SK-N-SH (cell line): Measurements from ENCODE around the gene ZNF664. TPM values are rescaled to one million over a fixed set of nuclear protein-coding genes. Genes with fewer than 3 reads are reported as not detected.

ENCODE experiments used
- CTCF ChIA-PET: fragments of 300-600, 350-600 bp; formaldehyde crosslinking; extraction: SDS; loops from one replicate; lab custom pipeline; 2021; lab: Yijun Ruan, JAX
- POLR2A ChIA-PET: fragments of 350-600 bp; sonication (Branson Sonifier 250); formaldehyde crosslinking; extraction: SDS; loops from one replicate; lab custom pipeline; 2020; ENCODE audit warnings: antibody characterized with exemption, inconsistent platforms; lab: Yijun Ruan, JAX
- DNase-seq: peaks from one replicate; pipeline ENCODE4 v3.0.0; 2012
- H2AFZ ChIP-seq: fragments of 200-600 bp; sonication (generic); 2 replicates; pipeline ENCODE4 v1.8.1; 2016; ENCODE audit warnings: antibody characterized with exemption, mild to moderate bottlenecking, low read depth
- H3F3A ChIP-seq: fragments of 200-600 bp; sonication (generic); replicated peaks from 2 replicates; pipeline ENCODE3; 2016; ENCODE audit warnings: antibody characterized with exemption, mild to moderate bottlenecking; ENCODE audit not compliant: insufficient read depth
- H3K27ac ChIP-seq, 2 experiments: fragments of 200-500 bp in 1 of 2; fragments of 200-600 bp in 1 of 2; sonication (Bioruptor generic) in 1 of 2; sonication (generic), shearing (Covaris generic) in 1 of 2; 2 replicates each; pipeline versions ENCODE4 v1.5.1 to v1.6.1; 2014 to 2016; ENCODE audit warnings: low read depth in 2 of 2, inconsistent platforms in 1 of 2, low read length in 1 of 2, mild to moderate bottlenecking in 1 of 2, mixed read lengths in 1 of 2
- H3K27me3 ChIP-seq: fragments of 200-600 bp; sonication (generic), shearing (Covaris generic); 2 replicates; pipeline ENCODE4 v1.6.1; 2016; ENCODE audit warnings: mixed run types; ENCODE audit not compliant: insufficient read depth
- H3K36me3 ChIP-seq, 2 experiments: fragments of 200-500 bp in 1 of 2; fragments of 200-600 bp in 1 of 2; sonication (Bioruptor generic) in 1 of 2; sonication (generic) in 1 of 2; replicated peaks in 1 of 2; 2 replicates each; pipeline versions ENCODE3 to v1.5.1; 2014 to 2016; ENCODE audit warnings: low read length in 1 of 2, mild to moderate bottlenecking in 1 of 2; ENCODE audit not compliant: insufficient read depth in 2 of 2, control insufficient read depth in 1 of 2
- H3K4me1 ChIP-seq, 2 experiments: fragments of 200-500 bp in 1 of 2; fragments of 200-600 bp in 1 of 2; sonication (Bioruptor generic) in 1 of 2; sonication (generic), shearing (Covaris generic) in 1 of 2; 2 replicates each; pipeline versions ENCODE4 v1.5.1 to v1.6.1; 2014 to 2016; ENCODE audit warnings: low read depth in 1 of 2, low read length in 1 of 2, mixed run types in 1 of 2; ENCODE audit not compliant: insufficient read depth in 2 of 2, control insufficient read depth in 1 of 2
- H3K4me2 ChIP-seq: fragments of 200-600 bp; sonication (generic), shearing (Covaris generic); 2 replicates; pipeline ENCODE4 v1.6.1; 2017; ENCODE audit warnings: mixed run types
- H3K4me3 ChIP-seq, 2 experiments: fragments of 200-500 bp in 1 of 2; fragments of 200-600 bp in 1 of 2; sonication (Bioruptor generic) in 1 of 2; sonication (generic), shearing (Covaris generic) in 1 of 2; 2 replicates each; pipeline versions ENCODE4 v1.5.1 to v1.8.1; 2014 to 2016; ENCODE audit warnings: low read depth in 2 of 2, inconsistent platforms in 1 of 2, low read length in 1 of 2, mild to moderate bottlenecking in 1 of 2, mixed read lengths in 1 of 2, moderate library complexity in 1 of 2
- H3K79me2 ChIP-seq: fragments of 200-600 bp; sonication (generic); 2 replicates; pipeline ENCODE4 v1.8.1; 2017; ENCODE audit warnings: mild to moderate bottlenecking; ENCODE audit not compliant: insufficient read depth
- H3K9ac ChIP-seq: fragments of 200-600 bp; sonication (generic); 2 replicates; pipeline ENCODE4 v1.6.1; 2017; ENCODE audit warnings: mixed run types
- H3K9me2 ChIP-seq: fragments of 200-600 bp; sonication (generic); 2 replicates; pipeline ENCODE4 v1.6.1; 2017; ENCODE audit warnings: mixed run types
- H3K9me3 ChIP-seq: fragments of 200-600 bp; sonication (generic); 2 replicates; pipeline ENCODE4 v1.6.1; 2017; ENCODE audit warnings: mixed run types, mild to moderate bottlenecking, moderate library complexity
- H4K20me1 ChIP-seq: fragments of 200-600 bp; sonication (generic); 2 replicates; pipeline ENCODE4 v1.6.1; 2017; ENCODE audit warnings: mild to moderate bottlenecking, mixed run types; ENCODE audit not compliant: insufficient read depth
- CHD2 ChIP-seq: fragments of 150-350 bp; IDR thresholded peaks from 2 replicates; pipeline ENCODE4 v1.6.1; 2018; ENCODE audit warnings: low read length; ENCODE audit not compliant: partially characterized antibody
- ELF1 ChIP-seq: IDR thresholded peaks from 2 replicates; pipeline ENCODE4 v1.4.0; 2012
- EP300 ChIP-seq, 2 experiments: IDR thresholded peaks; 2 replicates each; pipeline versions ENCODE4 v1.4.0 to v1.6.1; 2012; ENCODE audit warnings: borderline replicate concordance in 1 of 2, low read depth in 1 of 2, low read length in 1 of 2
- FOSL2 ChIP-seq: IDR thresholded peaks from 2 replicates; pipeline ENCODE4 v1.4.0; 2012; ENCODE audit warnings: low read depth, mild to moderate bottlenecking, moderate library complexity, borderline replicate concordance
- FOXM1 ChIP-seq: IDR thresholded peaks from 2 replicates; pipeline ENCODE4 v1.4.0; 2012; ENCODE audit warnings: low read depth, mild to moderate bottlenecking
- GABPA ChIP-seq: IDR thresholded peaks from 2 replicates; pipeline ENCODE4 v1.4.0; 2012; ENCODE audit warnings: low read depth, mild to moderate bottlenecking
- GATA2 ChIP-seq: sonication (generic); formaldehyde crosslinking; IDR thresholded peaks from 2 replicates; pipeline ENCODE4 v1.5.0; 2020; ENCODE audit warnings: mild to moderate bottlenecking, missing genetic modification reagents
- IRF3 ChIP-seq: fragments of 150-350 bp; IDR thresholded peaks from 2 replicates; pipeline ENCODE4 v1.6.1; 2016; ENCODE audit warnings: mild to moderate bottlenecking, low read depth, low read length
- JUND ChIP-seq: IDR thresholded peaks from 2 replicates; pipeline ENCODE4 v1.4.0; 2012
- MAX ChIP-seq: IDR thresholded peaks from 2 replicates; pipeline ENCODE4 v1.4.0; 2012; ENCODE audit warnings: low read depth
- MEF2A ChIP-seq: IDR thresholded peaks from 2 replicates; pipeline ENCODE4 v1.4.0; 2012; ENCODE audit warnings: low read depth, borderline replicate concordance
- NFIC ChIP-seq: IDR thresholded peaks from 2 replicates; pipeline ENCODE4 v1.4.0; 2012; ENCODE audit warnings: borderline replicate concordance
- PBX3 ChIP-seq: IDR thresholded peaks from 2 replicates; pipeline ENCODE4; 2012
- POLR2AphosphoS5 ChIP-seq: IDR thresholded peaks from 2 replicates; pipeline ENCODE4 v1.6.1; 2012; ENCODE audit warnings: low read depth, low read length
- RAD21 ChIP-seq: IDR thresholded peaks from 2 replicates; pipeline ENCODE4 v1.6.1; 2012; ENCODE audit warnings: mild to moderate bottlenecking, low read length
- RFX5 ChIP-seq: IDR thresholded peaks from 2 replicates; pipeline ENCODE4 v1.6.1; 2012; ENCODE audit warnings: mild to moderate bottlenecking, improper control_type of control experiment, low read length
- RXRA ChIP-seq: IDR thresholded peaks from 2 replicates; pipeline ENCODE4 v1.4.0; 2012; ENCODE audit warnings: low read depth, mild to moderate bottlenecking, borderline replicate concordance
- SIN3A ChIP-seq: IDR thresholded peaks from 2 replicates; pipeline ENCODE4 v1.6.1; 2012; ENCODE audit warnings: low read depth, mild to moderate bottlenecking, low read length, moderate library complexity, borderline replicate concordance
- TAF1 ChIP-seq: IDR thresholded peaks from 2 replicates; pipeline ENCODE4 v1.6.1; 2012; ENCODE audit warnings: low read depth, mild to moderate bottlenecking, low read length, moderate library complexity, borderline replicate concordance
- TCF12 ChIP-seq: IDR thresholded peaks from 2 replicates; pipeline ENCODE4 v1.4.0; 2012
- USF1 ChIP-seq: IDR thresholded peaks from 2 replicates; pipeline ENCODE4 v1.4.0; 2012; ENCODE audit warnings: low read depth, borderline replicate concordance
- USF2 ChIP-seq: fragments of 150-350 bp; IDR thresholded peaks from 2 replicates; pipeline ENCODE4 v1.6.1; 2017; ENCODE audit warnings: antibody characterized with exemption, low read length, low read depth, borderline replicate concordance
- WGBS: methylation state at CpG from one replicate; pipeline ENCODE4 v1.1.6; 2017; ENCODE audit warnings: low lambda C conversion rate; 5-methylcytosine and 5-hydroxymethylcytosine counted together
- polyA plus RNA-seq, 3 experiments: library from polyadenylated mRNA; depleted of rRNA; stranded (reverse); fragments of >200 nt; gene quantifications; 2 replicates each; pipeline ENCODE4 v1.2.3, GENCODE V29; 2012

ZNF664 gene
- polyA plus RNA-seq, 1 of the 3 experiments (the other 2 are of a cell fraction), result 34.9 TPM

- Histone ChIP-seq H3K4me2 (no peak overlapping the region), H3K36me3 (no peaks in the 10 kb centered on the region), H3K9ac (no peak overlapping the region), H3K9me3 (0 out of 2 replicates have a peak, but pooled peaks cover 4% of the 10 kb centered on the region), H3K27me3 (no peaks in the 10 kb centered on the region), H3K4me3 (no peak overlapping the region; a peak in 1 of 4 replicates), H4K20me1 (no peaks in the 10 kb centered on the region), H3K9me2 (no peaks in the 10 kb centered on the region), H3K27ac (no peak overlapping the region), H3F3A (no peaks in the 10 kb centered on the region), H3K79me2 (no peaks in the 10 kb centered on the region), H2AFZ (no peak overlapping the region), H3K4me1 (peaks cover 0 to 17% of the 10 kb centered on the region in 2 experiments; a peak in 1 of 4 replicates)
- ChIA-PET CTCF (interaction anchor here (1.0 to 1.3 kb wide), 3 partner anchors 10 to 719 kb away, joined by 4 to 5 read pairs (median 4); no protein-coding TSS in a partner anchor), POLR2A (no interaction called here)
- no peak for DNase-seq
- WGBS, result 43% methylated on average over 3 of the region's 3 CpGs
- TF ChIP-seq RAD21 (no peak), IRF3 (no peak), SIN3A (no peak), USF1 (no peak), JUND (no peak), TAF1 (no peak), ELF1 (no peak), NFIC (no peak)
Observed at GRCh38 chr12:124047045-124047566, 74.1 kb downstream of the ZNF664 start.

GRCh38 chr12:124049451-124050094 is 76.6 kb downstream of the ZNF664 start:
- DNase-seq, result peak; percentile 64
- no peaks in the 10 kb centered on the region for H3K36me3 ChIP-seq
- H3F3A ChIP-seq, result no peaks in the 10 kb centered on the region
- no peak overlapping the region for H3K4me3 ChIP-seq
- ChIA-PET CTCF (interaction anchor here (1.1 to 1.4 kb wide), 3 partner anchors 13 to 718 kb away, joined by 4 to 7 read pairs (median 4); no protein-coding TSS in a partner anchor), POLR2A (interaction anchor here (0.8 kb wide), 1 partner anchor 63 kb away, joined by 3 read pairs; no protein-coding TSS in a partner anchor)
- H3K27ac ChIP-seq, result peak overlapping the region in 1 of 2 experiments; percentile 64; a peak in 2 of 4 replicates
- peaks cover 0 to 17% of the 10 kb centered on the region in 2 experiments; a peak in 1 of 4 replicates for H3K4me1 ChIP-seq
- WGBS, result 33% methylated on average over 5 of the region's 6 CpGs
- H3K79me2 ChIP-seq, result no peaks in the 10 kb centered on the region
- no peak overlapping the region for H3K4me2 ChIP-seq
- 0 out of 2 replicates have a peak, but pooled peaks cover 4% of the 10 kb centered on the region for H3K9me3 ChIP-seq
- H4K20me1 ChIP-seq, result no peaks in the 10 kb centered on the region
- no peaks in the 10 kb centered on the region for H3K9me2 ChIP-seq
- H3K9ac ChIP-seq, result no peak overlapping the region
- H2AFZ ChIP-seq, result no peak overlapping the region
- H3K27me3 ChIP-seq, result no peaks in the 10 kb centered on the region
- TF ChIP-seq RAD21 (peak; percentile 8; the same call in 1 of the 2 replicates), EP300 (IDR thresholded peaks at IDR 0.05; ENCODE audit: borderline replicate concordance in 1 of 2, low read depth in 1 of 2, low read length in 1 of 2) (peak in 1 of 2 experiments; percentile 22; a peak in 1 of 4 replicates), RFX5 (no peak), USF2 (no peak), NFIC (no peak), ELF1 (no peak), PBX3 (no peak), CHD2 (no peak), POLR2AphosphoS5 (no peak), FOXM1 (no peak), TAF1 (no peak), FOSL2 (no peak), MEF2A (no peak), GATA2 (CRISPR knock-in tag) (peak; percentile 73), GABPA (no peak), USF1 (no peak), TCF12 (no peak), RXRA (no peak), MAX (no peak)
